GM18858 (cell line): ENCODE measurements around the gene SLC13A4.
"Not testable (repeated sequence)": the region's sequence is repeated elsewhere in the genome, so short reads cannot be mapped to it uniquely, and the experiment has no call there.

Experiments used
- ATAC-seq: cut with Tn5 transposase; IDR thresholded peaks from one replicate; pipeline ENCODE4 v1.9.1; 2021; ENCODE audit not compliant: unreplicated experiment

The SLC13A4 gene

DNA sequence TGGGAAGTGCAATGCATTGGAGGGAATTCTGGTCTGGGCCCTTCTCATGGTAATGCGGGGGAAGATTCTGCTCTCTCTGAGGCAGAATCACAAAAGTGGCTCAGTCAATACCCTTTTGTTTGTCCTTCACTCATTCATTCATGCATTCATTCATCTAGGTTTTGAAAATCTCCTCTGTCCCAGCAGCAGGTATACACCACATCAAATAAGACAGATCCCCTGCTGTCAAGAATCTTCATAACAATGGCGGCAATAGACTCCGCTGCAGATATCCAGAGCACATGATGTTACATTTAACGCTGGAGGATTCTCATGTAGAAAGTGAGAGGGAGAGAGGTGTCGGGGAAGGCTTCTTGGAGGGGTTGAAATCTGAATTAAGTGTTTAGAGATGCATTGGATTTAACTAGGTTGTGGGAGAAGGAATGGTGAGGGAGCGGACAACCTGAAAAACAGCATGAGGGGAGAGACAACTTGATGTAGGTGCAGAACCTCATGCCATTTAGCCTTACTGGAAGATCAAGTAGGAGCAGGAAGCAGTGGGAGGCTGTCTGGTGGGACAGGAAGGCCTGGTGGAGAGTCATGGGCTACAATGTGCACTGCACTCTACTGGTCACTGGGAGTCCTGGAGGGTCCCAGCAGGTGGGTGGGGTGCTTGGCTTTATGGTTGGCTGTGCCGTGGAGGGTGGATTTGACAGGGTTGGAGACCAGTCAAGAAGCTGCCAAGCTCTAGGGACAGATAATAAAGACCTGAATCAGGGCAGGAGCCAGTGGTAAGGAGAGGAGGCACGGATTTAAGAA lies 25.8 kb upstream of the SLC13A4 start:
- ATAC-seq: no peak

DNA sequence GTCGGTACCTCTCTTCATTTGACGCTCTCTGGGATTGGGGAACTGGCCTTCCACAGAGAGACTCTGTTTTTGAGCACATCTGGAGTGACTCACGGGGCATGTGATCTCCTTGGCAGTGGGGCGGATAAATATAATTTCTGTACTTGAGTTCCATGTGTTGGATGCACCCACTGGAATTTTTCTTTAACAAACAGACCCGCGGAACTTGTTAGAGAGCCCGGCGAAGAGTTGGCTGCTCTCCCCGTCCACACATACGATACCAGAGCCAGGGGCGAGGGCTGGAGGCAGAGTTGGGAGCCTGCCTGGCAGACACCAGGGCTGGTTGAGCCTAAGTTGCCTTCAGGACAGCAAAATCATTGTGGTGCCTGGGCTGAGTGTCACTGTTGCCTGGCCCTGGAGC lies 20.8 kb upstream of the SLC13A4 start, which contains the start of gene FAM180A:
Gene FAM180A (minus strand): TSS at position 44 of the 400 bp plus-strand sequence. CDS start 233 bp downstream, outside the sequence.
- ATAC-seq: no peak

DNA sequence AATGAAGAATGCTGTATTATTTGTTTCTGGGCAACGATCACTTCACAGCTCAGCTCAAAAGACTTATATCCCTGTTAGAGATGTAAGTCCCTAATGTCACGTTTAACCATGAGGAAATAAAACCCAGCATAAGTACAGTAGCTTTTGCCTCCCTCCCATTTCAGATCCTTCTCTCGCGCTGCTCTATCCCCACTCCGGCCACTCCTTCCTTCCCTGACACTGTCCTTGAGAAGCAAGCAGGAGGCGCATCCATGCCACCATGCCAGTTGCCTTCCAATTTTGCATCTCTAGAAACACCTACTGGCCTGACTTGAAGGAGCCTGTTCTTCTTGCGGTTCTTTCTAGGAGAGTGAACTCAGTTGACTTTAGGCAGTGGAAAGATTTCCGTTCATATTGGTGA lies 19.4 kb upstream of the SLC13A4 start:
- no peak for ATAC-seq

DNA sequence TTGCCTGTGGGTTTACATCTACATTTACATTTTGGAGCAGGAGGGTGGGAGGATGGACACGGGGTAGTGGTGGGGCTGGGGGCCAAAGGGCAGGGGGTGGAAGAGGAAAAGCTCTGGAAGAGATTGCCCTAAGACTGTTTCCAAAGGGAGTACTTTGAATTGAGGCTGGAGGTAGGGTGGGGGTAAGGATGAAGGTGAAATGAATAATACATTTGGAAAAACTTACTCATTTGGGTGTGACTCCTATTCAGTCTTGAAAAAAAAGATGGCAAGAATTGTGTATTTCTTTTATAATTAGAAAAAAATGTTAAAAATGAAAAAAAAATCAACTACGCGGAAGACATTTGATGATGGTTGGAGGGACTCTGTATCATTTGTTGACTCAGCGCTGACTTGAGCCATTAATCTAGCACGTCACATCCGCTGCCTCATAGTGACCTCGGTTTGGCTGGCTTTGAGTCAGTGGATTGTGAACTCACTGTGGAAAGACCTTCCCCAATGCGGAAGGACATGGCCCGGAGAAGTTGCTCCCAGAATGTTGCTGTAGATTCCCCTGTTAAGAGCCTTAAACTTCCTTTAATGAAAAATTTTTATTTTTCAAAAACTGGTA lies 17.8 kb upstream of the SLC13A4 start:
- no peak for ATAC-seq

DNA sequence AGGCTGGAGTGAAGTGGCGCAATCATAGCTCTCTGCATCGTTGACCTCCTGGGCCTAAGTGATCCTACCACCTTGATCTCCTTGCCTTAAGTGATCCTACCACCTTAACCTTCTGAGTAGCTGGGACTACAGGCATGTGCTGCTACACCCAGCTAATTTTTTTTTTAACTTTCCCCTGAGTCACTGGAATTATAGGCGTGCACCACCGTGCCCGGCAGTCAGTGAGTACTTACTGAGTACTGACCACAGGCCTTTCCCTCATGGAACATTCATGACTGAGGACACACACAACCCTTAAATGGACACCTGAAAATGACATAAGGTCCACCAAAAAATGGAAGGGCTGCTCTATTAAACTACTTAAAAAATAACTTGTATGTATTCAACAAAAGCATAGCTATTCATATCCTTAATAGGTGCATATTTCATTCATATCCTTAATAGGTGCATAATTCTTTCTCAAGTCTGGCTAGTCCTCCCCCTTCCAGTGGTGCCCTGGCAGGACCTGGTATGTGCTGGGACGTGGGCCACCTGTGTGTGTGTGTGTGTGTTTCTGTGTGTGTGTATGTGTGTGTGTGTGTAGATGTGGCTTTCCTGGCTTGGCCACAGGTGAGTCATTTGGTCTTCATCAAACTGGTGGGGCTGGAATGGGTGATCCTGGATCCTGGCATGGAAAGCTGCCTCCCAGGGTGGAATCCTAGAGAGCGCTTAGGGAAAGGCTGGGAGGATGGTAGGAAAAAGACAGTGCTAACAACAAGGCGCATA lies 17.1 kb upstream of the SLC13A4 start:
- ATAC-seq: no peak

DNA sequence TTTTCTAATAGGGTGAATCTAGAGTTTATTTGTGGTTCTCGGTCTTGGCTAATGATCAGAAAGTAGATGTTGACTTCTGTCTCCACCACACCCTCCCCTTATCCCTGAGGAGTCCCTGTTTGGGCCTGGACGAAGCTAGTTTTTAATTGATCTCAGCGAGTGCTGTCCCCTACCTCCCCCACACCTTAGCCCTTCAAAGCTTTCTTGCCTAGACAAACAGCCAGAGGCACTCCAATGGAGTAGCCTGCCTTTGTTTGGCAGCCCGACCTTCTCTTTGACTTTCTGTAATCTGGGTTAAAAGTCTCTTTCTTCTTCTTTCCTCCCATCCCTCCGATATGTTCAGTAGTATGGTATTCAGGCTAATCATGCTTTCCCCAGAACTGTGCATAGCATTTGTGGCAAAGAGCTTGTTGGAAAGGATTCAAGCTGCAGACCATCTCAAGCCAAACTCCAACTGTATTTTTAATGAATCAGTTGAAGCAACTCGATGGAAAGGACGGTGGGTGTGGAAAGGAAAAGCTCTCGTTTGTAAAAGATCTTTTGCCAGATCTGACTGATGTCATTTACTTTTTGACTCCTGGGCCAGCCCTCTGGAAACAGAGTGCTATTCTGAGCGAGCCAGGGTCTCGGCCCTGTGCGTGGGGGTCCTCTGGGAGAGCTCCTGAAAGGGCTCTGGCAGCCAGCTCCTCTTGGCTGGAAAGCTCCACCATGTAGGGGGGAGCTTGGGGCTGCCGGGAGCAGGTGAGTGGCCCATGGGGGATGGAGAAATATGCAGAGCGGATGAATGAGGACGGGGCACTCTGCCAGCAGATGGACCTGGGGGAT lies 16.1 kb upstream of the SLC13A4 start:
- no peak for ATAC-seq

DNA sequence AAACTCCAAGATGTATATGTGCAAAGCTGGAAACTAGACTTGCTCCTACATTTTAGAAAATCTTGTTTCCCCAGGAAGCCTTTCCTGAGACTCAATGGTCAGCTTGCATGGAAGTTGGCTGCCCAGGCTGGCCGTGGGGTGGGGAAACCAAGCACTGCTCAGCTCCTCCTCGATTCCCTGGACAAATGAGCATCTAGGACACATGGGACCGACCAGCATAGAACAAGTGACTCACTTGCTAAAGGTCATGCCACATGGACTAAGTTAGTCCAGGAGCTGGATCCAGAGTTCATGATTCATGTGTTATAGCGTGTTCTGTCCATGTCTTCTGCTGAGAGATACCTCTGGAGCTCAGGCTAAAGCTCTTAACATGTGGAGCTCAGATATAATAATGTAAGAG lies 14.4 kb upstream of the SLC13A4 start:
- ATAC-seq: no peak

DNA sequence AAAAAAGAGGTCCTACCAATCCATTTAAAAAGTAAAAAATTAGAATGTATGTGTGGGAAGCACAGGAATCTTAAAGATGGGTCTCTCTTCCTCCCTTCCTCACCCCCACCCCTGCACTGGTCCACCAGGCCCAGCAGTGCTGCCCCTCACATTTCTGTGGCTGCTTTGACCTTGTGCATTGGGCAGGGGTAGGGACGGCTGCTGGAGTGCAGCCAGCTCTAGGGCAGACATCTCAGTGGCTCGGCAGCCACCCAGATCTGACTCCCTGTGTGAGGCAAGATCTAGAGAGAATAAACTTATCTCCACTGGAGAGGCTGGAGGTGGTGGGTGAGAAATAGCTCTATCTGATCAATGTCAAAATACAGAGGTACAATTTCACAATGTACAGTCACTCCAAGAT lies 13.9 kb upstream of the SLC13A4 start:
- no peak for ATAC-seq

DNA sequence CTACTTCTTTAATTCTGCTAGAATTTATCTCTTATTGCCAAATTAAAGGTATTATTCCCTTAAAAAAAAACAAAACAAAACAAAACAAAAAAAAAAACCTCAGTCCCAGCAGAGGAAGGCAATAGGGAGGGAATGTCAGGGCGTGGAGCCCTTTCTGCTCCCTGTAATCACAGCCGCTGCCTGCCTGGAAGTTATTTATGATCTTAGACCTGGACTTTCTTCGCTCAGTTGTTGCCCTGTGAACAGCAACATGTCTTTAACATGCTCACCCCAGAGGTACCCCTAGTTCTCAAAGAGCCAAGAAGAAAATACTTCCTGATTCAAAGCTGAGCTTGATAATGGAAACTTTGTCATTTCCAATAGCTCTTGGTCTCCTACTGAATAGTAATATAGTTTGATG lies 12.9 kb upstream of the SLC13A4 start:
- no peak for ATAC-seq

DNA sequence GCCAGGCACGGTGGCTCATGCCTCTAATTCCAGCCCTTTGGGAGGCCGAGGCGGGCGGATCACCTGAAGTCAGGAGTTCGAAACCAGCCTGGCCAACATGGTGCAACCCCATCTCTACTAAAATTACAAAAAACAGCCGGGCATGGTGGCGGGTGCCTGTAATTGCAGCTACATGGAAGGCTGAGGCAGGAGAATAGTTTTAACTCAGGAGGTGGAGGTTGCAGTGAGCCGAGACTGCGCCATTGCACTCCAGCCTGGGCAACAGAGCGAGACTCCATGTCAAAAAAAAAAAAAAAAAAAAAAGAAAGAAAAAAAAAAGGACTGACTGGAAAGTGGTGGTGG lies 9.3 kb upstream of the SLC13A4 start:
- not testable (repeated sequence) for ATAC-seq

DNA sequence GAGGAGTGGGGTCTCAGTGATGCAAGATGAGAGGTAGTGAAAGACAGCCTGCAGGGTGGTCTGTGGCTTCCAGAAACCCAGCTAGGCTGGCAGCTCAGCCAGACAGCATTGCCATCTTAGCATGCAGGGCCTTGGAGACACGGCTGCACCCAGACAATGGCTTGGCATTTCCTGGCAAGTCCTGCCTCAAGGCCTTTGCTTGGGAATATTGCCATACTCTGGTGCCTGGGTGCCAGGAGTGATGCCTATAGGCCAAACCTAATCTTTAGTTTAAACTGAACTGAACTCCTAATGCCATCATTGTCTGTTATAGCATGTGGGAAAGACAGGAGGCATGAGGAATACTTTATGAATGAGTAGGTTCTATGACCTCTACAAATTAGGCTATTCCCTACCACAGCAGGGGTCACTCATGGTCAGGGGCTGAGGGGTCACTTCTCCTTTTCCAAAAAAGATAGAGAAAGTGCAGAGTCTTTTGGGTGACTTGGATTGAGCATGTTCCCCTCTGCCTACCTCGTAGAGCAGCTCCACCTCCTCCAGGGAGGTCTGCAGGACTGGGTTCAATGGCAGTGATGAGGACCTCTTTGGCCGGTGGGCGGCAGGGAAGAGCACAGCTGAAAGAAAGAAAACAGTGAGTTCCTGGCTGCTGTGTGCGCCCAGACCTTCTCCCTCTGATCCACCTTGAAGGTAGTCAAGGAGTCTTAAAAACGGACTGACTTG lies 8.8 kb upstream of the SLC13A4 start:
- no peak for ATAC-seq

DNA sequence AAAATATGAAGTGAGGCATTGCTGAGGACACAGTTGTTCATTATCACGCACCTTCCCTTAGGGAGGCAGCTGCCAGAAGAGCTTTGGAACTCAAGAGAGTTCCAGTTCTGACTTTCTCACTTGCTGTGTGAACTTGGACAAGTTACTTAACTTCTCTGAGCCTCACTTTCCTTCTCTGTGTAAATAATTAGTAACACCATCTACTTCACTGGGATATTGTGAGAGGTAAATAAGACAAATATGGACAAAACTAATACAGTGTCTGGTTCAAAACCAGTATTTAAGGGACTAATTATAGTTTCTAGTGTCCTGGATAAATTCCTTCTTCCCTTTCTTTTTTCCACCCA lies 6.3 kb upstream of the SLC13A4 start:
- ATAC-seq: no peak

DNA sequence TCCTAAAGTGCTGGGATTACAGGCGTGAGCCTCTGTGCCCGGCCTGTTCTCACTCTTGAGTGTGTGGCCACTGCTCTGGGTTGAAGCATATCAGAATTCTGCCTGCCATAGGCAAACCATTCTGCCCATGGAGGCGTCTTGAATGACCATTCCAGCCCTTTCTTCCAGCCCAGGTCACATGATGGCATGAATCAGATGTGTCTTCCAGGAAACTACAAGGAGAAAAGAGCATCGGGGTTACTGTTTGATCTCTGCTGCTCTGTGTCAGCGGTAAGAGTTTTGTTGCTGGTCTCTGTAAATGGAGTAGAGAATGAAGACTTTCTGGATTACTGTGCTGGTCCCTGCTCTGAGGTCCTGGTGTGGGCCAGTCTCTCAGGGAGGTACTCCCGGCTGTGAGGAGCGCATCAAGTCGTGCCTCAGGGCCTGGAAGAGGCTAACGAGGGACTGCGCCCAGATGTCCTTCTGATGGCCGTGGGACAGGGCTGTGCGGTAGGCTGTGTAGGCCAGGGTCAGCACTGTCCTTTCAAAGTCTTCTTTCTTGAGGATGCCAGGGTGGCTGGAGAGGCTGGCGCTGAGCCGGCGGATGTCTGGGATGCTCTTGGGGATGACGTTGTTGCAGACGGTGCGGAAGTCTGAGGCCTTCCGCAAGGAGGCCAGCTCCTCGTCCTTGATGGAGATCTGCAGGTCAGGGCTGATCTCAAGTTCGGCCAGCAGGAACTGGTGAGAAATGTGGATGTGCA lies 5.8 kb upstream of the SLC13A4 start:
- no peak for ATAC-seq

DNA sequence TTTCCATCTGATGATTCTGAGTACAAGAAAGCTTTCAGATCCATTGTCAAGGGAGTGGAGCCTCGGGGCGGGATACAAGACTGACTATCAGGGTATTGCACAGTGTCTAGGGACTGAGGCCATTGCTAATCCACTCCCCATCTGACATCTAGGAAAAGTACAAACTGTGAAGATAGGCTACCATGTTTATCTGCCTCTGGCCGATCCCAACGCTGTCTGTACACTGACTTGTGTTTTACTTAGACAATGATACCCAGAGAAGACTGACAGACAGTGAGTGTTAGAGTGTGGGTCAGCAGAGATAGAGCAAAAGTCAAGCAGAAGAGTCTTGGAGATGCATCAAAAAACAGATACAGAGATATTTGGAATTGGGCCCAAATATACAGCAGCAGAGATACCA lies 3.1 kb upstream of the SLC13A4 start:
- no peak for ATAC-seq

DNA sequence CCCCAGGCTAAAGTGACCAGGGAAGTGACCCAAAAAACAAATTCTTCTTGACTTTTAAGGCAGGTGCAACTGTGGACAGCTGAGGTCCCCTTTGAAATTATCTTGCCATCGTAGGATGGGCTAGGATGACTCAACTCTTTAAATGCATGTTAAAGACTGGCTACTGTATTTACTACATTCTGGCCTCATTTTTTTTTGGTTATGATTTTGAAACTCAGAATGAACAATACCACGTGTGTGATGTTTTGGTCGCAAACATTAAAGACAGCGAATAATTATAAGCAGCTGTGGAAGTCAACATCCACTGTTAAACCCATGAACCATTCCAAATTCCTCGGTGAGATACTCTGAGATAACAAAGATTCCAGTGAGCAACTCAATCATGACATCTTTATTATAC lies 1.2 kb upstream of the SLC13A4 start:
- no peak for ATAC-seq

DNA sequence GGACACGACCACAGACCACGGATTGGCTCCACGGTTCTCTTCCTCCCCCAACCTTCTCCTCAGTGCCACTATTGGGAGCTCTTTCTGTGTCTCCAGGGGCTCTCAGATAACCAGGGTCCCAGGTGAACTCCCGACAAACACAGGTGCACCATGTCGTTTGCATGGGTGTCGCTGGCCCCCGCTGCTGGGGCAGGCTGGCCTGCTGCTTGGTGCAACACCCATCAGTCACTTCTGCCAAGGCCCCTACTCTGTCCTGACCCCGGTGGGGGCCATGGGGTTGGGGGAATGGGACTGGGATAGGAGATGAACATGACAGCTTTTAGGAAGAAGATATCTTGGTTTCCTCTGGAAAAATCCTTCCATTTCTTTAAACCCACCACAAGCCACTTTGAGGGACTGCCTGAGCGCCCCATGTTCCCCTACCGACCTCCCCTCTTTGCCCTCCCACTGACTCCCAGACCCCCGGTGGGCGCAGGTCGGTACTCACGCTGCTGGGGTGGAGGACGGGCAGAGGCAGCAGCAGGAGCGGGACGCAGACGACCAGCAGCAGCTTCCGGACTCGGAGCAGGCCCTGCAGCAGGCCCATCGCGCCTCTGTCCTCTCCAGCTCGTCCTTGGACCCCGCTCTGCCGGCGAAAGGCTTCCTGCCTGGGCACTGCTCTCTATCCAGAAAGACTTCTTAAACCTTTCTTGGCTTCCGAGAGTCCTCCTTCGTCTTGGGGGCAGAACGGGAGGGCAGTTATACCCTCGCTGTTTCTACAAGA lies 894 bp downstream of the SLC13A4 start:
- no peak for ATAC-seq

DNA sequence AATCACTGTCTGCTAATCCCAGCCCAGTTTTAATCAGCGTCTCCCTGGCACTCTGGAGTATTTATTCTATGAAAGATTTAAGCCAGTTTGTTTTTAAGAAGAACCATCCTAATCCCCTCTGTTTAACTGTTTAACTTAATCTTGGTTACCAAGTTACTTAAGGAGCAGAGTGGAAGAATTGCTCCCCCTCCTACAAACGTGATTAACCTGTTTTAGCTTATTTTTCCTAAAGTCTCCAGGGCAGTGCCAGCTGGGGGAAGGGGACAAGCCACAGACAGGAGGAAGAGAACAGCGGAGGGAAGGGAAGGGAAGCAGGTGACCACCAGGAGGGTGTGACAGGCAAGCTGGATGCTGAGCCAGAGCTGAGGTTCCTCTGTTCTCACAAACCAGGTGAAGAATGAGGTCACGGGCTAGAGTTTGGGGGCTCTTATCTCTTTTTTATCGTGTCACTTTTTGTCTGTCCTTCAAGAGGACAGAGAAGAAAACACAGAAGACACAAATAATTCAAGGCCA lies 1.7 kb downstream of the SLC13A4 start:
- no peak for ATAC-seq

DNA sequence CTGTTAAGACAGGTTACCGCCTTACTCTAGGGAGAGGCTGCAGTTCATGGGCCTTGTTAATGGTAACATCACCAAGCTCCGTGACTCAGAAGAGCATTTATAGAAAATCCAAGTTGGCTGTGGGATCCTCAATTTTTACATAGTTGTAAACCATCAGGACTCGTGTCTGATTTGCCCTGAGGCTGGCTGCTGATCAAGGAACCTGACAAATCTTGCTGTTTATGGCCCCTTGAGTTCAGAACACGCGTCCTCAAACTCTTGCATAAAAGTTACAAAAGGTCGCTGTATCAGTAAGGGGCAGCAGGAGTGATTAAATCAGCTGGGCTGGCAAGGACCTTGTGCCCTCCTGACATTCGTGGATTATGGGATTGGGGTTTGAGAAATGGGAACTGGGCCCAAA lies 4.6 kb downstream of the SLC13A4 start:
- ATAC-seq: no peak

DNA sequence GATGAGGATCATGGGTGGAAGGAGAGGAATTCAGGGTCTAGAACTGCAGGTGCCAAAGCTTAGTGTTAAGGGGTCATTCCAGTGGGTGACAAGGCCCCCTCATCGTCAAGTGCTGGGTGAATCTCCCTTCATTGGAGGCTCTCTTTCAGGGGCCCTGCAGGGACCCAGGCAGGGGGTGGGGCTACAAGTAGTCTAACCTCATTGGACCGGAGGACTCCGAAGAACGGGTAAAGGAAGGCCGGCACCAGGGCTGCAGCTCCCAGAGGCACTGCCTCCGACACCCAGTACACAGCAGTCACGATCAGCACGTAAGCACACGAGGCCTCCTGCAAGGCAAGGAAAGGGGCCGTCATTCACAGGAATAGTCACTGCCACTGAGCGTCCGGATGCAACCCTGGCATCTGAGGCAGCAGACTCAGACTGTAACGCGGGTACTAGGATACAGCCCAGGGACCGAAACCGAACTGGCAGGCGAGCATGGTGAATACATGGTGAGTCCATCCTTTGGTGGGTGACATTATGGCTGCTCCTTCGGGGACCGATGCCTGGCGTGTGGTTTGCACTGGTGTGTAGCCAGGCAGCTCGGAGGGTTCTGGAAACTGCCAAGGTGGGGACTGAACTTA lies 6.7 kb downstream of the SLC13A4 start:
- ATAC-seq: no peak
